ENCODE results near the gene POU3F1.
A peak's percentile ranks its signal among the peaks of the same experiment; 100 is the strongest.

Gene POU3F1

GRCh38 chr1:38021969-38022368 is 24.6 kb downstream of the POU3F1 start:
- Histone ChIP-seq H3K9me2 (replicated peaks; ENCODE audit: insufficient read depth, low read length) (no peaks in the 10 kb centered on the region), H3K4me2 (ENCODE audit: low read depth, low read length, poor library complexity, severe bottlenecking) (no peak overlapping the region), H3K36me3 (ENCODE audit: low read length) (peaks cover 23% of the 10 kb centered on the region), H4K20me1 (ENCODE audit: low read depth, low read length) (no peaks in the 10 kb centered on the region), H3F3A (ENCODE audit: insufficient read depth) (peaks cover 5% of the 10 kb centered on the region; the same call in 1 of the 2 replicates), H3K9ac (ENCODE audit: low read length) (no peak overlapping the region), H3K27me3 (ENCODE audit: low read length) (no peaks in the 10 kb centered on the region), H2AFZ (ENCODE audit: low read depth, low read length, severe bottlenecking) (no peak overlapping the region), H3K4me3 (ENCODE audit: insufficient read depth, low read length, poor library complexity, severe bottlenecking) (no peak overlapping the region), H3K79me2 (ENCODE audit: insufficient read depth, low read length) (no peaks in the 10 kb centered on the region), H3K9me3 (ENCODE audit: insufficient read depth, low read length) (no peaks in the 10 kb centered on the region), H3K27ac (ENCODE audit: low read depth, low read length) (no peak overlapping the region)
- no peak for TF ChIP-seq CTCF (IDR thresholded peaks at IDR 0.05; ENCODE audit: insufficient read depth, low read length, poor library complexity, severe bottlenecking)
- TF ChIP-seq EZH2phosphoT487 (conservative IDR thresholded peaks at IDR 0.05; ENCODE audit: low read length), result no peak

- Histone ChIP-seq H3K9ac (ENCODE audit: low read length) (no peak overlapping the region), H4K20me1 (ENCODE audit: low read depth, low read length) (no peaks in the 10 kb centered on the region), H3K79me2 (ENCODE audit: insufficient read depth, low read length) (peaks cover 9% of the 10 kb centered on the region), H3K27me3 (ENCODE audit: low read length) (no peaks in the 10 kb centered on the region), H3K36me3 (ENCODE audit: low read length) (peaks cover 23% of the 10 kb centered on the region), H3K27ac (ENCODE audit: low read depth, low read length) (no peak overlapping the region), H3K4me3 (ENCODE audit: insufficient read depth, low read length, poor library complexity, severe bottlenecking) (no peak overlapping the region), H3K9me3 (ENCODE audit: insufficient read depth, low read length) (no peaks in the 10 kb centered on the region), H2AFZ (ENCODE audit: low read depth, low read length, severe bottlenecking) (no peak overlapping the region), H3K4me2 (ENCODE audit: low read depth, low read length, poor library complexity, severe bottlenecking) (no peak overlapping the region), H3F3A (ENCODE audit: insufficient read depth) (peaks cover 5% of the 10 kb centered on the region; the same call in 1 of the 2 replicates), H3K9me2 (replicated peaks; ENCODE audit: insufficient read depth, low read length) (no peaks in the 10 kb centered on the region)
- TF ChIP-seq CTCF (IDR thresholded peaks at IDR 0.05; ENCODE audit: insufficient read depth, low read length, poor library complexity, severe bottlenecking) (no peak), EZH2phosphoT487 (conservative IDR thresholded peaks at IDR 0.05; ENCODE audit: low read length) (no peak)
Observed at GRCh38 chr1:38020396-38020795, 26.2 kb downstream of the POU3F1 start.

DNA sequence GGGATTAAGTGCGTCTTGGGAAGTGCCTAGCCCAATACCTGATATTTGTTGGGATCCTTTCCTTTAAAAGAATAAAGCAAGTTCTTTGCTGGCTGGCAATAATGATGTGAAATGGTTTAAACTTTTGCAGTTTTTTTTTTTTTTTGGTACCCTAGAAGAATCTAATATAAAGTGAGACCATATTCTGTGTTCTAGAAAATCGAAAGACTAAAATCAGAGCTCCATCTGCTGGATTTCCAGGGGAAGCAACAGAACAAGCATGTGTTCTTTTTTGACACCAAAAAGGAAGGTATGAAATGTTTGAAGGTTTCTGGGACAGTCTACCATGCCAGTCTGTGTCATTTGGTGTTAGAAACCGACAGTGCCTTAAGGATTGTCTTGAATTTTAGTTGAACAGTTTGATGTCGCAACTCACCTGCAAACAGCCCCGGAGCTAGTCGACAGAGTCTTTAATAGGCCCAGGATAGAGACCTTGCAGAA is 27.7 kb downstream of the POU3F1 start:
- Histone ChIP-seq H3K36me3 (ENCODE audit: low read length) (peaks cover 23% of the 10 kb centered on the region), H3K27ac (ENCODE audit: low read depth, low read length) (no peak overlapping the region), H3K9me2 (replicated peaks; ENCODE audit: insufficient read depth, low read length) (no peaks in the 10 kb centered on the region), H3K79me2 (ENCODE audit: insufficient read depth, low read length) (peaks cover 24% of the 10 kb centered on the region), H3K4me3 (ENCODE audit: insufficient read depth, low read length, poor library complexity, severe bottlenecking) (no peak overlapping the region), H4K20me1 (ENCODE audit: low read depth, low read length) (no peaks in the 10 kb centered on the region), H2AFZ (ENCODE audit: low read depth, low read length, severe bottlenecking) (no peak overlapping the region), H3K9ac (ENCODE audit: low read length) (no peak overlapping the region), H3K9me3 (ENCODE audit: insufficient read depth, low read length) (no peaks in the 10 kb centered on the region), H3K4me2 (ENCODE audit: low read depth, low read length, poor library complexity, severe bottlenecking) (no peak overlapping the region), H3K27me3 (ENCODE audit: low read length) (no peaks in the 10 kb centered on the region), H3F3A (ENCODE audit: insufficient read depth) (peaks cover 5% of the 10 kb centered on the region; the same call in 1 of the 2 replicates)
- no peak for TF ChIP-seq EZH2phosphoT487 (conservative IDR thresholded peaks at IDR 0.05; ENCODE audit: low read length)
- peak; percentile 47 for TF ChIP-seq CTCF (IDR thresholded peaks at IDR 0.05; ENCODE audit: insufficient read depth, low read length, poor library complexity, severe bottlenecking)

Measured in SU-DHL-6 (cell line).